Muscle of leg (tissue), 11 donors: ENCODE measurements around the gene RAI1. TPM values are rescaled to one million over a fixed set of nuclear protein-coding genes. Genes with fewer than 3 reads are reported as not detected.

Source experiments
- DNase-seq: peaks from one replicate; pipeline ENCODE4 v3.0.0; 2013
- H3K27ac ChIP-seq: one replicate; pipeline ENCODE4 v1.5.1; 2013; ENCODE audit warnings: mild to moderate bottlenecking, low read length, control low read depth
- H3K27me3 ChIP-seq: one replicate; pipeline ENCODE4 v1.6.1; 2013; ENCODE audit warnings: low read length; ENCODE audit not compliant: control insufficient read depth, insufficient read depth
- H3K36me3 ChIP-seq: one replicate; pipeline ENCODE4 v1.6.1; 2013; ENCODE audit warnings: low read length; ENCODE audit not compliant: control insufficient read depth, insufficient read depth
- H3K4me1 ChIP-seq: one replicate; pipeline ENCODE4 v1.6.1; 2013; ENCODE audit warnings: low read length; ENCODE audit not compliant: control insufficient read depth, insufficient read depth
- H3K4me3 ChIP-seq: one replicate; pipeline ENCODE4 v1.5.1; 2013; ENCODE audit warnings: low read length, control low read depth
- H3K9me3 ChIP-seq: replicated peaks from 2 replicates; pipeline ENCODE4 v1.6.1; 2013; ENCODE audit warnings: low read depth, low read length; ENCODE audit not compliant: control insufficient read depth
- WGBS: methylation state at CpG from one replicate; pipeline ENCODE4 v1.1.5; 2013; ENCODE audit warnings: missing lambda C conversion rate; ENCODE audit not compliant: insufficient coverage; 5-methylcytosine and 5-hydroxymethylcytosine counted together
- polyA plus RNA-seq, 8 donors: library from polyadenylated mRNA; unstranded; fragments of 120-200 nt; gene quantifications; one replicate each; pipeline versions ENCODE4 v1.2.1 to v1.2.3, GENCODE V29; 2013; ENCODE audit warnings: inconsistent platforms in 1 of 8, low replicate concordance in 1 of 8; ENCODE audit not compliant: insufficient read length in 8 of 8, insufficient read depth in 1 of 8
- total RNA-seq: library from RNA; stranded (reverse); fragments of 120-200 nt; gene quantifications from one replicate; pipeline ENCODE4 v1.2.4, GENCODE V29; 2013

The RAI1 gene
- total and polyA plus RNA-seq, 9 donors, result 7.4 to 25.5 (median 20.7) TPM

- H3K27ac ChIP-seq, result peak overlapping the region; percentile 42
These were observed 134.4 kb downstream of the RAI1 start for GRCh38 chr17:17815436-17816200.

GRCh38 chr17:17816240-17816814 lies 135.1 kb downstream of the RAI1 start:
- Histone ChIP-seq H3K4me1 (peaks cover 53% of the 10 kb centered on the region), H3K9me3 (no peaks in the 10 kb centered on the region), H3K27ac (no peak overlapping the region), H3K27me3 (no peaks in the 10 kb centered on the region), H3K36me3 (peaks cover 80% of the 10 kb centered on the region), H3K4me3 (no peak overlapping the region)
- 90% methylated on average over 21 of the region's 22 CpGs for WGBS
- DNase-seq, result no peak

More at GRCh38 chr17:17815436-17816200, 134.4 kb downstream of the RAI1 start:
- H3K27me3 ChIP-seq, result no peaks in the 10 kb centered on the region
- no peaks in the 10 kb centered on the region for H3K9me3 ChIP-seq
- no peak overlapping the region for H3K4me3 ChIP-seq
- H3K36me3 ChIP-seq, result peaks cover 81% of the 10 kb centered on the region
- WGBS, result 75% methylated on average over 12 of the region's 17 CpGs
- peaks cover 55% of the 10 kb centered on the region for H3K4me1 ChIP-seq
- DNase-seq, result no peak

GRCh38 chr17:17816831-17817551 lies 135.7 kb downstream of the RAI1 start:
- Histone ChIP-seq H3K9me3 (no peaks in the 10 kb centered on the region), H3K4me1 (peaks cover 53% of the 10 kb centered on the region), H3K36me3 (peaks cover 75% of the 10 kb centered on the region), H3K27me3 (no peaks in the 10 kb centered on the region), H3K4me3 (no peak overlapping the region), H3K27ac (no peak overlapping the region)
- DNase-seq, result no peak
- WGBS, result 81% methylated on average over 18 of the region's 24 CpGs

GRCh38 chr17:17817552-17817947 lies 136.3 kb downstream of the RAI1 start:
- H3K4me1 ChIP-seq, result peaks cover 53% of the 10 kb centered on the region
- 82% methylated on average over 5 of the region's 10 CpGs for WGBS
- H3K4me3 ChIP-seq, result no peak overlapping the region
- no peaks in the 10 kb centered on the region for H3K27me3 ChIP-seq
- no peak overlapping the region for H3K27ac ChIP-seq
- no peak for DNase-seq
- H3K9me3 ChIP-seq, result no peaks in the 10 kb centered on the region
- H3K36me3 ChIP-seq, result peaks cover 72% of the 10 kb centered on the region

- no peak overlapping the region for H3K4me3 ChIP-seq
- no peaks in the 10 kb centered on the region for H3K27me3 ChIP-seq
- peaks cover 58% of the 10 kb centered on the region for H3K4me1 ChIP-seq
- DNase-seq, result no peak
- H3K9me3 ChIP-seq, result no peaks in the 10 kb centered on the region
- 74% methylated on average over 9 of the region's 10 CpGs for WGBS
- peaks cover 66% of the 10 kb centered on the region for H3K36me3 ChIP-seq
- no peak overlapping the region for H3K27ac ChIP-seq
These were observed 136.8 kb downstream of the RAI1 start for GRCh38 chr17:17818088-17818526.

- Histone ChIP-seq H3K4me1 (peaks cover 57% of the 10 kb centered on the region), H3K9me3 (no peaks in the 10 kb centered on the region), H3K27ac (no peak overlapping the region), H3K36me3 (peaks cover 63% of the 10 kb centered on the region), H3K4me3 (no peak overlapping the region), H3K27me3 (no peaks in the 10 kb centered on the region)
- no peak for DNase-seq
- WGBS, result 79% methylated on average over 7 of the region's 12 CpGs
These were observed 137.9 kb downstream of the RAI1 start for GRCh38 chr17:17819111-17819510.

GRCh38 chr17:17819561-17819995 lies 138.3 kb downstream of the RAI1 start:
- peak; percentile 49 for DNase-seq
- Histone ChIP-seq H3K36me3 (peaks cover 58% of the 10 kb centered on the region), H3K27me3 (no peaks in the 10 kb centered on the region), H3K4me1 (peaks cover 57% of the 10 kb centered on the region), H3K4me3 (no peak overlapping the region), H3K9me3 (no peaks in the 10 kb centered on the region), H3K27ac (no peak overlapping the region)
- 36% methylated on average over 12 of the region's 12 CpGs for WGBS

- H3K4me1 ChIP-seq, result peaks cover 57% of the 10 kb centered on the region
- no peak overlapping the region for H3K27ac ChIP-seq
These were observed 138.8 kb downstream of the RAI1 start for GRCh38 chr17:17820046-17820445.

GRCh38 chr17:17820463-17821158 lies 139.4 kb downstream of the RAI1 start:
- peaks cover 58% of the 10 kb centered on the region for H3K4me1 ChIP-seq
- no peaks in the 10 kb centered on the region for H3K27me3 ChIP-seq
- H3K9me3 ChIP-seq, result no peaks in the 10 kb centered on the region
- no peak for DNase-seq
- 91% methylated on average over 5 of the region's 7 CpGs for WGBS
- peaks cover 48% of the 10 kb centered on the region for H3K36me3 ChIP-seq
- no peak overlapping the region for H3K4me3 ChIP-seq
- H3K27ac ChIP-seq, result no peak overlapping the region

More at GRCh38 chr17:17820046-17820445, 138.8 kb downstream of the RAI1 start:
- no peak overlapping the region for H3K4me3 ChIP-seq
- H3K9me3 ChIP-seq, result no peaks in the 10 kb centered on the region
- no peaks in the 10 kb centered on the region for H3K27me3 ChIP-seq
- peaks cover 53% of the 10 kb centered on the region for H3K36me3 ChIP-seq
- 100% methylated on average over 1 of the region's 10 CpGs for WGBS
- no peak for DNase-seq
